HepG2 (cell line): ENCODE measurements around the gene ZNF383. TPM values are rescaled to one million over a fixed set of nuclear protein-coding genes. Genes with fewer than 3 reads are reported as not detected.
A peak's percentile ranks its signal among the peaks of the same experiment; 100 is the strongest.

Experiments
- ELF1 ChIP-seq: sonication (generic); formaldehyde crosslinking; IDR thresholded peaks from 2 replicates; pipeline ENCODE4 v1.4.0; 2020; ENCODE audit warnings: missing genetic modification reagents
- ETV6 ChIP-seq: sonication (generic); formaldehyde crosslinking; conservative IDR thresholded peaks from 2 replicates; pipeline ENCODE4 v1.4.0; 2020; ENCODE audit warnings: missing genetic modification reagents
- FOXC1 ChIP-seq: sonication (generic); formaldehyde crosslinking; IDR thresholded peaks from 2 replicates; pipeline ENCODE4 v1.8.0; 2022; ENCODE audit warnings: mild to moderate bottlenecking, missing genetic modification reagents, borderline replicate concordance
- HNF4G ChIP-seq, 2 experiments: sonication (generic) in 1 of 2; formaldehyde crosslinking in 1 of 2; IDR thresholded peaks; 2 replicates each; pipeline versions ENCODE4 v1.4.0 to v1.6.1; 2011 to 2020; ENCODE audit warnings: borderline replicate concordance in 2 of 2, low read depth in 2 of 2, mild to moderate bottlenecking in 2 of 2, low read length in 1 of 2, missing genetic modification reagents in 1 of 2, moderate library complexity in 1 of 2
- ISL2 ChIP-seq: sonication (generic); formaldehyde crosslinking; IDR thresholded peaks from 2 replicates; pipeline ENCODE4 v1.5.0; 2020; ENCODE audit warnings: missing genetic modification reagents
- KDM2A ChIP-seq: sonication (generic); formaldehyde crosslinking; IDR thresholded peaks from 2 replicates; pipeline ENCODE4 v1.4.0; 2020; ENCODE audit warnings: low read depth, missing genetic modification reagents, borderline replicate concordance
- KDM5A ChIP-seq: fragments of 200-600 bp; sonication (generic); IDR thresholded peaks from 2 replicates; pipeline ENCODE4 v1.7.0; 2018; ENCODE audit warnings: antibody characterized with exemption, mild to moderate bottlenecking, low read length, borderline replicate concordance
- MTA1 ChIP-seq: sonication (generic); formaldehyde crosslinking; IDR thresholded peaks from 2 replicates; pipeline ENCODE4 v1.4.0; 2020; ENCODE audit warnings: missing genetic modification reagents, mild to moderate bottlenecking, borderline replicate concordance
- NFE2 ChIP-seq: sonication (generic); formaldehyde crosslinking; IDR thresholded peaks from 2 replicates; pipeline ENCODE4 v1.4.0; 2020; ENCODE audit warnings: missing genetic modification reagents
- PATZ1 ChIP-seq: sonication (generic); formaldehyde crosslinking; IDR thresholded peaks from 2 replicates; pipeline ENCODE4 v1.4.0; 2020; ENCODE audit warnings: missing genetic modification reagents
- PITX1 ChIP-seq: sonication (generic); formaldehyde crosslinking; IDR thresholded peaks from 2 replicates; pipeline ENCODE4 v1.5.1; 2020; ENCODE audit warnings: mild to moderate bottlenecking, missing genetic modification reagents
- POLR2A ChIP-seq, 2 experiments: IDR thresholded peaks; 2 replicates each; pipeline ENCODE4 v1.6.1; 2011; ENCODE audit warnings: low read depth in 2 of 2, low read length in 2 of 2, mild to moderate bottlenecking in 1 of 2, moderate library complexity in 1 of 2; ENCODE audit not compliant: insufficient read depth in 1 of 2
- SOX5 ChIP-seq: IDR thresholded peaks from 2 replicates; pipeline ENCODE4 v1.6.1; 2016; ENCODE audit warnings: borderline replicate concordance
- ZBTB1 ChIP-seq: sonication (generic); formaldehyde crosslinking; IDR thresholded peaks from 2 replicates; pipeline ENCODE4 v1.4.0; 2020; ENCODE audit warnings: missing genetic modification reagents, borderline replicate concordance
- ZNF224 ChIP-seq: sonication (generic); formaldehyde crosslinking; IDR thresholded peaks from 2 replicates; pipeline ENCODE4 v1.5.0; 2020; ENCODE audit warnings: mild to moderate bottlenecking, missing genetic modification reagents
- ZNF431 ChIP-seq: sonication (generic); formaldehyde crosslinking; IDR thresholded peaks from 2 replicates; pipeline ENCODE4 v1.9.0; 2022; ENCODE audit warnings: missing genetic modification reagents, low read depth, mild to moderate bottlenecking, borderline replicate concordance
- ZNF468 ChIP-seq: sonication (generic); formaldehyde crosslinking; IDR thresholded peaks from 2 replicates; pipeline ENCODE4 v1.8.0; 2022; ENCODE audit warnings: mild to moderate bottlenecking, moderate library complexity, missing genetic modification reagents
- ZNF562 ChIP-seq: sonication (generic); formaldehyde crosslinking; IDR thresholded peaks from 2 replicates; pipeline ENCODE4 v1.8.0; 2022; ENCODE audit warnings: missing genetic modification reagents, borderline replicate concordance
- ZNF572 ChIP-seq: sonication (generic); formaldehyde crosslinking; IDR thresholded peaks from 2 replicates; pipeline ENCODE4 v1.5.1; 2020; ENCODE audit warnings: mild to moderate bottlenecking, missing genetic modification reagents
- ZNF674 ChIP-seq: sonication (generic); formaldehyde crosslinking; IDR thresholded peaks from 2 replicates; pipeline ENCODE4 v1.5.0; 2020; ENCODE audit warnings: low read depth, mild to moderate bottlenecking, missing genetic modification reagents
- ZNF703 ChIP-seq: sonication (generic); formaldehyde crosslinking; IDR thresholded peaks from 2 replicates; pipeline ENCODE4 v1.5.1; 2020; ENCODE audit warnings: missing genetic modification reagents, mild to moderate bottlenecking, moderate library complexity, borderline replicate concordance
- ZSCAN29 ChIP-seq: sonication (generic); formaldehyde crosslinking; conservative IDR thresholded peaks from 2 replicates; pipeline ENCODE4 v1.4.0; 2020; ENCODE audit warnings: mild to moderate bottlenecking, missing genetic modification reagents
- polyA plus RNA-seq, 8 experiments: library from polyadenylated mRNA; depleted of rRNA in 3 of 8; stranded (reverse) in 7 of 8; unstranded in 1 of 8; fragments of >200 nt; fragmentation: Illumina TruSeq in 4 of 8; extraction: Trizol in 4 of 8; gene quantifications; 2 replicates each; pipeline versions ENCODE4 v1.2.1 to v1.2.3, GENCODE V29; 2011 to 2016; ENCODE audit warnings: low read depth in 4 of 8, missing spikeins in 1 of 8, mixed read lengths in 1 of 8; ENCODE audit not compliant: insufficient read depth in 1 of 8
- total RNA-seq, 5 experiments: library from RNA; depleted of rRNA; stranded (reverse); fragments of >200 nt; fragmentation: Illumina TruSeq; extraction: Trizol; gene quantifications; 2 replicates each; pipeline ENCODE4 v1.2.3, GENCODE V29; 2016; ENCODE audit warnings: low read depth in 1 of 5
- TF ChIP-seq, protein P1 (sequence below): fragments of 450-650 bp; IDR thresholded peaks from 2 replicates; pipeline ENCODE4 v1.6.1; 2016
- TF ChIP-seq, protein P2 (sequence below): IDR thresholded peaks from 2 replicates; pipeline ENCODE4 v1.6.1; 2016; ENCODE audit warnings: low read depth

Gene ZNF383
- total and polyA plus RNA-seq, 2 of the 13 experiments (the other 11 are each of a cell fraction or from before 2014, with no cell fraction given): 2.6 to 4.1 TPM

DNA sequence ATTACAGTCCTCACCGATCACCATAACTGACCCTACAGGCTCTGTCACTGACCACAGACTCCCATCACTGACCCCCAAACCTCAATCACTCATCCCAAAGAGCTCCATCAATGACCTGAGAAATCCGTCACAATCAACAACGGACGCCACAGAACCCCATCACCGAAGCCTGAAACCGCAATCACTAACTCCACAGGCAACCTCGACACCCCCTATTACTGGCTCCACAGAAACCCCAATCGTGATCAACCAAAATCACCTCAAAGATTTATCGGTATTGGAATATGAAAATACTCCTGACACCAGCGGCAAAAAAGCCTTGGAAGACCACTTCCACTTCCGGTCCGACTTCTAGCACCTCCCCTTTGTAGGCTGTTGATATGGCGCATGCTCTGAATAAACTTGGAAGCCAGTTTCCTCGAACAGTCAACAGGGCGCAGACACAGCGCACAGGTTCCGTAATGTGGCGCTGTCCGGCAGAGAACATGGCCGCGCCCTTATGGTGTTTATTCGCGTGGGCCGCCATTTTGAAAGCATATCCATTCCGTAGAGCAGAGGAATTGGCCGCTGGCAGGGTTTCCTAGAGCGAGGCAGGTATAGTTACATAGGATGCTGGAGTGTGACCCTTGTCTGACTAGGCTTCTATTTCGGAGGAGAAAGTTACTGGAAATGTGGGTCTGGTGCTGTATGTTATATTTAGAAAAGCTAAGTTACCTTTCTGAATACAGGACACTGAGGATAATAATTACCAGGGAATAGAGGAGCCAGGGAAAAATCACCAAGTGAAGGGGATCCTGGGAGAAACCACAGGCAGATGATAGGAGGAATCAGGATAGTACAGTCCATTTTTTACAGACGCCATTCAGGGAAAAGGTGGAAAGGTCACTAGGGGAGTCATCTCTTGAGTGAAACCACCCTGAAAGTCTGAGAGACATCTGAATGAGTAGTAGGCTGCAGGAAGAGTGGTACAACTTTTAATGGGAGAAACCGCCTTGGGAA is 45.3 kb upstream of the ZNF383 start, which contains the start of gene ZNF585A (continued):
- TF ChIP-seq, protein P1, sequence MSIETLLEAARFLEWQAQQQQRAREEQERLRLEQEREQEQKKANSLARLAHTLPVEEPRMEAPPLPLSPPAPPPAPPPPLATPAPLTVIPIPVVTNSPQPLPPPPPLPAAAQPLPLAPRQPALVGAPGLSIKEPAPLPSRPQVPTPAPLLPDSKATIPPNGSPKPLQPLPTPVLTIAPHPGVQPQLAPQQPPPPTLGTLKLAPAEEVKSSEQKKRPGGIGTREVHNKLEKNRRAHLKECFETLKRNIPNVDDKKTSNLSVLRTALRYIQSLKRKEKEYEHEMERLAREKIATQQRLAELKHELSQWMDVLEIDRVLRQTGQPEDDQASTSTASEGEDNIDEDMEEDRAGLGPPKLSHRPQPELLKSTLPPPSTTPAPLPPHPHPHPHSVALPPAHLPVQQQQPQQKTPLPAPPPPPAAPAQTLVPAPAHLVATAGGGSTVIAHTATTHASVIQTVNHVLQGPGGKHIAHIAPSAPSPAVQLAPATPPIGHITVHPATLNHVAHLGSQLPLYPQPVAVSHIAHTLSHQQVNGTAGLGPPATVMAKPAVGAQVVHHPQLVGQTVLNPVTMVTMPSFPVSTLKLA: peak; percentile 40; the same call in 1 of the 2 replicates
- TF ChIP-seq PATZ1 (CRISPR knock-in tag) (peak; percentile 40; the same call in 1 of the 2 replicates), ZSCAN29 (CRISPR knock-in tag) (0 out of 2 replicates have a peak, but pooled peaks have one; percentile 49), ZNF703 (CRISPR knock-in tag) (no peak), ZNF468 (no peak), HNF4G (IDR thresholded peaks at IDR 0.05; ENCODE audit: borderline replicate concordance, low read depth, low read length) (no peak), HNF4G (CRISPR knock-in tag; IDR thresholded peaks at IDR 0.05; ENCODE audit: borderline replicate concordance, low read depth) (no peak), KDM5A (peak; percentile 80; the same call in 1 of the 2 replicates), ZNF572 (no peak), SOX5 (no peak), POLR2A (IDR thresholded peaks at IDR 0.05; ENCODE audit: insufficient read depth in 1 of 2, low read depth in 2 of 2, low read length in 2 of 2) (peak; percentile 55 to 68), MTA1 (CRISPR knock-in tag) (no peak), ZNF562 (CRISPR knock-in tag) (no peak), ZBTB1 (no peak), FOXC1 (CRISPR knock-in tag) (0 out of 2 replicates have a peak, but pooled peaks have one; percentile 51), ZNF224 (peak; percentile 60; the same call in 1 of the 2 replicates), NFE2 (CRISPR knock-in tag) (no peak), ZNF431 (no peak), ELF1 (peak; percentile 90), ZNF674 (CRISPR knock-in tag) (no peak), ETV6 (no peak), ISL2 (CRISPR knock-in tag) (peak; percentile 14; the same call in 1 of the 2 replicates), KDM2A (CRISPR knock-in tag) (peak; percentile 76; the same call in 1 of the 2 replicates), PITX1 (CRISPR knock-in tag) (no peak)
- TF ChIP-seq, protein P2, sequence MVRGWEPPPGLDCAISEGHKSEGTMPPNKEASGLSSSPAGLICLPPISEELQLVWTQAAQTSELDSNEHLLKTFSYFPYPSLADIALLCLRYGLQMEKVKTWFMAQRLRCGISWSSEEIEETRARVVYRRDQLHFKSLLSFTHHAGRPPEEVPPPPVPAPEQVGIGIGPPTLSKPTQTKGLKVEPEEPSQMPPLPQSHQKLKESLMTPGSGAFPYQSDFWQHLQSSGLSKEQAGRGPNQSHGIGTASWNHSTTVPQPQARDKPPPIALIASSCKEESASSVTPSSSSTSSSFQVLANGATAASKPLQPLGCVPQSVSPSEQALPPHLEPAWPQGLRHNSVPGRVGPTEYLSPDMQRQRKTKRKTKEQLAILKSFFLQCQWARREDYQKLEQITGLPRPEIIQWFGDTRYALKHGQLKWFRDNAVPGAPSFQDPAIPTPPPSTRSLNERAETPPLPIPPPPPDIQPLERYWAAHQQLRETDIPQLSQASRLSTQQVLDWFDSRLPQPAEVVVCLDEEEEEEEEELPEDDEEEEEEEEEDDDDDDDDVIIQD (CRISPR knock-in tag): peak; percentile 72; the same call in 1 of the 2 replicates
